CD14-positive monocyte (primary cell): Measurements from ENCODE around the gene TEX44. TPM values are rescaled to one million over a fixed set of nuclear protein-coding genes. Genes with fewer than 3 reads are reported as not detected.
A peak's percentile ranks its signal among the peaks of the same experiment; 100 is the strongest.

ENCODE experiments used
- DNase-seq, 3 donors: peaks; one replicate each; pipeline ENCODE4 v3.0.0-alpha.2; 2011 to 2022
- H2AFZ ChIP-seq: 2 replicates; pipeline ENCODE4 v1.6.0; 2012; ENCODE audit warnings: mild to moderate bottlenecking, low read depth, low read length, inconsistent platforms; ENCODE audit not compliant: insufficient read depth, poor library complexity, severe bottlenecking
- H3K27ac ChIP-seq, 2 donors: 1 replicate in 1 of 2; 2 replicates in 1 of 2; pipeline ENCODE4 v1.5.1; 2012 to 2013; ENCODE audit warnings: low read length in 2 of 2, control low read depth in 1 of 2, inconsistent platforms in 1 of 2, low read depth in 1 of 2, mild to moderate bottlenecking in 1 of 2
- H3K27me3 ChIP-seq, 2 donors: one replicate each; pipeline versions ENCODE4 v1.6.0 to v1.6.1; 2011 to 2013; ENCODE audit warnings: low read length in 2 of 2; ENCODE audit not compliant: control insufficient read depth in 2 of 2, insufficient read depth in 2 of 2
- H3K36me3 ChIP-seq, 2 donors: replicated peaks in 1 of 2; 1 replicate in 1 of 2; 2 replicates in 1 of 2; pipeline versions ENCODE4 v1.5.1 to v1.6.1; 2012 to 2013; ENCODE audit warnings: low read length in 2 of 2, control low read depth in 1 of 2, inconsistent platforms in 1 of 2, mild to moderate bottlenecking in 1 of 2; ENCODE audit not compliant: insufficient read depth in 2 of 2, control insufficient read depth in 1 of 2
- H3K4me1 ChIP-seq, 2 donors: 1 replicate in 1 of 2; 2 replicates in 1 of 2; pipeline versions ENCODE4 v1.5.1 to v1.6.1; 2012 to 2013; ENCODE audit warnings: low read length in 2 of 2, control low read depth in 1 of 2, inconsistent platforms in 1 of 2, mild to moderate bottlenecking in 1 of 2, moderate library complexity in 1 of 2; ENCODE audit not compliant: insufficient read depth in 2 of 2, control insufficient read depth in 1 of 2
- H3K4me2 ChIP-seq: replicated peaks from 2 replicates; pipeline ENCODE3; 2012; ENCODE audit warnings: low read length, moderate library complexity, mild to moderate bottlenecking; ENCODE audit not compliant: poor library complexity, severe bottlenecking; ENCODE audit errors: extremely low read depth
- H3K4me3 ChIP-seq, 3 experiments: fragments of 200-600 bp in 1 of 3; sonication (generic) in 1 of 3; replicated peaks in 1 of 3; 1 replicate in 2 of 3; 2 replicates in 1 of 3; pipeline ENCODE4 v1.5.1; 2011 to 2013; ENCODE audit warnings: low read length in 3 of 3, mild to moderate bottlenecking in 3 of 3, control low read depth in 2 of 3, low read depth in 2 of 3, inconsistent platforms in 1 of 3, moderate library complexity in 1 of 3
- H3K79me2 ChIP-seq: 2 replicates; pipeline ENCODE4 v1.6.0; 2012; ENCODE audit warnings: mild to moderate bottlenecking, control low read depth, inconsistent platforms, low read length, moderate library complexity; ENCODE audit not compliant: insufficient read depth
- H3K9ac ChIP-seq: 2 replicates; pipeline ENCODE4 v1.6.0; 2017; ENCODE audit warnings: low read length, mild to moderate bottlenecking; ENCODE audit not compliant: insufficient read depth, poor library complexity, severe bottlenecking
- H3K9me3 ChIP-seq, 2 donors: replicated peaks in 1 of 2; 1 replicate in 1 of 2; 2 replicates in 1 of 2; pipeline versions ENCODE4 v1.5.1 to v1.6.1; 2012 to 2013; ENCODE audit warnings: low read length in 2 of 2, control low read depth in 1 of 2; ENCODE audit not compliant: control insufficient read depth in 1 of 2, insufficient read depth in 1 of 2
- H4K20me1 ChIP-seq: 2 replicates; pipeline ENCODE4 v1.6.0; 2012; ENCODE audit warnings: mild to moderate bottlenecking, low read length, control low read depth, moderate library complexity; ENCODE audit not compliant: insufficient read depth
- H3K27ac Mint-ChIP-seq, 7 donors: one replicate each; pipeline ENCODE4 v1.8.0; 2020; ENCODE audit warnings: mild to moderate bottlenecking in 7 of 7, mixed read lengths in 7 of 7, moderate library complexity in 6 of 7, inconsistent platforms in 2 of 7
- H3K27me3 Mint-ChIP-seq, 3 donors: one replicate each; pipeline ENCODE4 v1.8.0; 2021 to 2022; ENCODE audit warnings: low read depth in 3 of 3, mild to moderate bottlenecking in 3 of 3, mixed read lengths in 3 of 3, moderate library complexity in 3 of 3, inconsistent platforms in 1 of 3
- H3K36me3 Mint-ChIP-seq, 2 donors: one replicate each; pipeline ENCODE4 v1.8.0; 2020; ENCODE audit warnings: mixed read lengths in 2 of 2, inconsistent platforms in 1 of 2, mild to moderate bottlenecking in 1 of 2
- H3K4me1 Mint-ChIP-seq: one replicate; pipeline ENCODE4 v1.8.0; 2020; ENCODE audit warnings: mild to moderate bottlenecking, mixed read lengths
- H3K4me3 Mint-ChIP-seq, 2 donors: one replicate each; pipeline ENCODE4 v1.8.0; 2020; ENCODE audit warnings: mild to moderate bottlenecking in 2 of 2, mixed read lengths in 2 of 2, moderate library complexity in 1 of 2
- H3K9me3 Mint-ChIP-seq, 7 donors: one replicate each; pipeline ENCODE4 v1.8.0; 2020 to 2022; ENCODE audit warnings: mixed read lengths in 7 of 7, mild to moderate bottlenecking in 6 of 7, moderate library complexity in 6 of 7, inconsistent platforms in 2 of 7
- WGBS: methylation state at CpG from one replicate; pipeline ENCODE4 v1.1.5; 2013; ENCODE audit warnings: missing lambda C conversion rate; ENCODE audit not compliant: insufficient coverage; 5-methylcytosine and 5-hydroxymethylcytosine counted together
- intact Hi-C, 2 donors: fragments of 100-400 bp; cut with micrococcal nuclease; formaldehyde crosslinking; loops; one replicate each; pipeline versions ENCODE4 v1.15.0 to v1.15.1; 2023
- polyA plus RNA-seq, 3 donors: library from polyadenylated mRNA; depleted of rRNA in 1 of 3; unstranded in 2 of 3; stranded (reverse) in 1 of 3; fragments of 300-500 nt in 2 of 3; fragments of >200 nt in 1 of 3; fragmentation: Illumina TruSeq in 2 of 3; gene quantifications; 1 replicate in 2 of 3; 2 replicates in 1 of 3; pipeline ENCODE4 v1.2.3, GENCODE V29; 2012 to 2021
- TF ChIP-seq, protein P1 (sequence below): fragments of 200-600 bp; IDR thresholded peaks from one replicate; pipeline ENCODE4 v1.8.0; 2022; ENCODE audit warnings: antibody characterized with exemption, mild to moderate bottlenecking

TEX44 gene
- polyA plus RNA-seq, 3 donors, result not detected

- Histone ChIP-seq H2AFZ (no peak overlapping the region), H3K4me2 (no peak overlapping the region), H3K4me1 (no peaks in the 10 kb centered on the region), H4K20me1 (no peaks in the 10 kb centered on the region), H3K9me3 (peaks cover 0 to 7% of the 10 kb centered on the region in 2 donors), H3K79me2 (no peaks in the 10 kb centered on the region), H3K36me3 (no peaks in the 10 kb centered on the region), H3K9ac (no peak overlapping the region), H3K4me3 (no peak overlapping the region), H3K27ac (no peak overlapping the region), H3K27me3 (no peaks in the 10 kb centered on the region)
- no peak for DNase-seq
- H3K9me3 Mint-ChIP-seq, result peaks cover 0 to 9% (median 5%) of the 10 kb centered on the region in 7 donors
- peak overlapping the region in 2 of 7 donors; percentile 15 to 30 for H3K27ac Mint-ChIP-seq
- 92% methylated on average over 3 of the region's 3 CpGs for WGBS
- TF ChIP-seq, protein P1, sequence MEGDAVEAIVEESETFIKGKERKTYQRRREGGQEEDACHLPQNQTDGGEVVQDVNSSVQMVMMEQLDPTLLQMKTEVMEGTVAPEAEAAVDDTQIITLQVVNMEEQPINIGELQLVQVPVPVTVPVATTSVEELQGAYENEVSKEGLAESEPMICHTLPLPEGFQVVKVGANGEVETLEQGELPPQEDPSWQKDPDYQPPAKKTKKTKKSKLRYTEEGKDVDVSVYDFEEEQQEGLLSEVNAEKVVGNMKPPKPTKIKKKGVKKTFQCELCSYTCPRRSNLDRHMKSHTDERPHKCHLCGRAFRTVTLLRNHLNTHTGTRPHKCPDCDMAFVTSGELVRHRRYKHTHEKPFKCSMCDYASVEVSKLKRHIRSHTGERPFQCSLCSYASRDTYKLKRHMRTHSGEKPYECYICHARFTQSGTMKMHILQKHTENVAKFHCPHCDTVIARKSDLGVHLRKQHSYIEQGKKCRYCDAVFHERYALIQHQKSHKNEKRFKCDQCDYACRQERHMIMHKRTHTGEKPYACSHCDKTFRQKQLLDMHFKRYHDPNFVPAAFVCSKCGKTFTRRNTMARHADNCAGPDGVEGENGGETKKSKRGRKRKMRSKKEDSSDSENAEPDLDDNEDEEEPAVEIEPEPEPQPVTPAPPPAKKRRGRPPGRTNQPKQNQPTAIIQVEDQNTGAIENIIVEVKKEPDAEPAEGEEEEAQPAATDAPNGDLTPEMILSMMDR, result no peak
- H3K27me3 Mint-ChIP-seq, result peaks cover 0 to 9% (median 4%) of the 10 kb centered on the region in 3 donors
- peaks cover 10% of the 10 kb centered on the region for H3K4me1 Mint-ChIP-seq
- peak overlapping the region in 1 of 2 donors; percentile 1 for H3K4me3 Mint-ChIP-seq
- H3K36me3 Mint-ChIP-seq, result peaks cover 0 to 2% of the 10 kb centered on the region in 2 donors
- intact Hi-C loops, result no loop called here
Measured at GRCh38 chr2:231579560-231579959, 13.1 kb upstream of the TEX44 start.

DNA sequence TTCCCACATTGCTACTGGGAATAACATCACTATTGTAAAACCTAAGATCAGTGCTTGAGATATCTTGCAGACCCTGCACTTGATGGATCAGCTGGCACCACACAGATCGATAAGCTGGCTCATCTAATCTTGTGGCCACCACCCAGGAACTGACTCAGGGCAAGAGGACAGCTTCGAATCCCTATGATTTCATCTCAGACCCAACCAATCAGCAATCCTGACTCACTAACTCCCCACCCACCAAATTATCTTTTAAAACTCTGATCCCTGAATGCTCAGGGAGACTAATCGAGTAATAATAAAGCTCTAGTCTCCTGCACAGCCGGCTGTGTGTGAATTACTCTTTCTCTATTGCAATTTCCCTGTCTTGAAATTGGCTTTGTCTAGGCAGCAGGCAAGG is 11.3 kb upstream of the TEX44 start:
- Histone ChIP-seq H3K9me3 (peaks cover 0 to 7% of the 10 kb centered on the region in 2 donors), H3K27me3 (no peaks in the 10 kb centered on the region), H3K79me2 (no peaks in the 10 kb centered on the region), H3K4me2 (no peak overlapping the region), H4K20me1 (no peaks in the 10 kb centered on the region), H3K27ac (no peak overlapping the region), H3K4me1 (no peaks in the 10 kb centered on the region), H3K4me3 (no peak overlapping the region), H3K9ac (no peak overlapping the region), H2AFZ (no peak overlapping the region), H3K36me3 (no peaks in the 10 kb centered on the region)
- no peak for DNase-seq
- Mint-ChIP-seq H3K4me1 (peaks cover 5% of the 10 kb centered on the region), H3K36me3 (peaks cover 0 to 2% of the 10 kb centered on the region in 2 donors), H3K27me3 (peaks cover 0 to 7% (median 2%) of the 10 kb centered on the region in 3 donors), H3K27ac (peak overlapping the region in 1 of 7 donors; percentile 57), H3K9me3 (peaks cover 0 to 9% (median 5%) of the 10 kb centered on the region in 7 donors), H3K4me3 (no peak overlapping the region)
- TF ChIP-seq, protein P1, result no peak
- 100% methylated on average over 3 of the region's 4 CpGs for WGBS
- intact Hi-C loops, result no loop called here
